ENCODE results near the gene NFE2L2.
"Not testable (repeated sequence)": the region's sequence is repeated elsewhere in the genome, so short reads cannot be mapped to it uniquely, and the experiment has no call there.

Gene NFE2L2

GRCh38 chr2:177232098-177232704 is 32.3 kb downstream of the NFE2L2 start:
- DNase-seq = no peak

GRCh38 chr2:177231270-177231669 is 33.3 kb downstream of the NFE2L2 start:
- DNase-seq = no peak

- no peak for DNase-seq
Measured at GRCh38 chr2:177229442-177230242, 34.9 kb downstream of the NFE2L2 start.

- DNase-seq = no peak
Measured at GRCh38 chr2:177225965-177226360, 38.6 kb downstream of the NFE2L2 start.

- not testable (repeated sequence) for DNase-seq
Measured at GRCh38 chr2:177223436-177223835, 41.1 kb downstream of the NFE2L2 start.

GRCh38 chr2:177221970-177222369 is 42.6 kb downstream of the NFE2L2 start:
- DNase-seq = no peak

GRCh38 chr2:177221534-177221933 is 43.0 kb downstream of the NFE2L2 start:
- DNase-seq = no peak

GRCh38 chr2:177219787-177220186 is 44.7 kb downstream of the NFE2L2 start:
- DNase-seq = not testable (repeated sequence)

GRCh38 chr2:177217247-177217843 is 47.2 kb downstream of the NFE2L2 start:
- no peak for DNase-seq

- peak; percentile 91 to 96 for DNase-seq
Measured at GRCh38 chr2:177212891-177213856, 51.4 kb downstream of the NFE2L2 start.

GRCh38 chr2:177212106-177212890 is 52.2 kb downstream of the NFE2L2 start, which contains the start of gene HNRNPA3:
Gene HNRNPA3 (plus strand): TSS chr2:177212794. CDS start chr2:177212800, 6 bp downstream.
- DNase-seq = peak; percentile 99 to 100

GRCh38 chr2:177211576-177212105 is 52.9 kb downstream of the NFE2L2 start:
- no peak for DNase-seq

- no peak for DNase-seq
Measured at GRCh38 chr2:177211169-177211568, 53.4 kb downstream of the NFE2L2 start.

GRCh38 chr2:177207101-177207500 is 57.4 kb downstream of the NFE2L2 start:
- DNase-seq = no peak

GRCh38 chr2:177204417-177204816 is 60.1 kb downstream of the NFE2L2 start:
- no peak for DNase-seq

GRCh38 chr2:177201919-177202346 is 62.6 kb downstream of the NFE2L2 start:
- DNase-seq = no peak

- DNase-seq = not testable (repeated sequence)
Measured at GRCh38 chr2:177200419-177200818, 64.1 kb downstream of the NFE2L2 start.

- DNase-seq = no peak
Measured at GRCh38 chr2:177195194-177195593, 69.3 kb downstream of the NFE2L2 start.

- DNase-seq = no peak
Measured at GRCh38 chr2:177193240-177193639, 71.3 kb downstream of the NFE2L2 start.

- no peak for DNase-seq
Measured at GRCh38 chr2:177192788-177193187, 71.7 kb downstream of the NFE2L2 start.

GRCh38 chr2:177190941-177191340 is 73.6 kb downstream of the NFE2L2 start:
- no peak for DNase-seq
